ENCODE data around the gene SMURF2.
"Not testable (repeated sequence)": the region's sequence is repeated elsewhere in the genome, so short reads cannot be mapped to it uniquely, and the experiment has no call there.

Gene SMURF2

DNA sequence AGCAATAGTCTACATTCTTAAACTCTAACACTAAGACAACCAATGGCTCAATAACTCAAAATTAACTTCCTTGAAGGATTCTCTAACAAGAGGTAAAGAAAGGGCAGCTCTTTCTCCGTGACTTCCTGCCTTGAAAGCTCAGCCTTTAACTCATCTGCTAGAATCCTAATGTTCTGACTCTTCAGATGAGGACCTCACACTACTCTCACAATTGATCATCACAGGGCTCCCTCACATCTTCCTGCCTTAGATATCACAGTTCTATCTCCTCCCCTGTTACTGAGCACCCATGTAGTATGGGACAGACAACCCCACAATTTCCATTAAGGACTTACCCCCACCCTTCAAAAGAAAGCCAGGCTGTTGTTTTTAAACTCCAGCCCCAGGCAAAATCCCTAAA, 33.5 kb downstream of the SMURF2 start:
- Mint-ChIP-seq H3K4me3 (no peak overlapping the region), H3K27me3 (ENCODE audit: low read depth) (no peaks in the 10 kb centered on the region), H3K4me1 (ENCODE audit: low read depth) (peaks cover 29% of the 10 kb centered on the region)

DNA sequence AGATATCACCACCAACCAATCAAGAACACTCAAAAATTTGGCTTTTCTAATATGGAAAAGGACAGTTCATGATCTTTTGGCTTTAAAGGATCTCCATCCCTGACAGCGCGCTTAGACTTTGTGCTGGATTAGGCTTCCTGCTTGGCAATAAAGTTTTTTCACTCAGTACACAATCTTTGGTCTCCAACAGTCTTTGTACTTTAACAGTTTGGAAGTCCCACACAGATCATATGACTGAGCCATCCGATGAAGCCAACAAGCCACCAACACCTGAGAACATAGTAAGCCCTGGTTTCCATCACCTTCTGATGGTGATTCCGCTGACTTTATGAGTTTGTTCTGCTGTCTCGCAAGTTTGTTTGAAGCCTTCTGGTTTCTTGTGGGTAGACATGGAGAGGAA, 34.3 kb downstream of the SMURF2 start:
- no peak overlapping the region for H3K4me3 Mint-ChIP-seq

More for the DNA sequence above, 33.5 kb downstream of the SMURF2 start:
- Mint-ChIP-seq H3K9me3 (no peaks in the 10 kb centered on the region), H3K36me3 (ENCODE audit: low read depth) (peaks cover 2% of the 10 kb centered on the region), H3K27ac (peak overlapping the region; percentile 8)

DNA sequence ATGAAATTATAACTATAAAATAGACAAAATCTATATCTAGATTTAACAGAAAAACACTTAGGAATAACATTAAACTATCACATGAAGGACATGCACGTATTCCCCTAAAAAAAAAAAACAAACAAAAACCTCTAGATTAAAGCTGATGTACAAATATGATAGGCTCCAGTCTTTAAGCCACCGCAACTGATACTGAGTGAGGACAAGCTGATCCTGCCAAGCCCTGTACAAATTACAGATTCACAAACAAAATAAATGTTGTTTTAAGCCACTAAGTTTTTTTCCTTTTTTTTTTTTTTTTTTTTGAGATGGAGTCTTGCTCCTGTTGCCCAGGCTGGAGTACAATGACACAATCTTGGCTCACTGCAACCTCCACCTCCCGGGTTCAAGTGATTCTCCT, 35.3 kb downstream of the SMURF2 start:
- no peak overlapping the region for H3K27ac Mint-ChIP-seq
- no peaks in the 10 kb centered on the region for H3K27me3 Mint-ChIP-seq (ENCODE audit: low read depth)
- peaks cover 28% of the 10 kb centered on the region for H3K4me1 Mint-ChIP-seq (ENCODE audit: low read depth)
- no peaks in the 10 kb centered on the region for H3K9me3 Mint-ChIP-seq
- H3K36me3 Mint-ChIP-seq (ENCODE audit: low read depth), result peaks cover 2% of the 10 kb centered on the region
- H3K4me3 Mint-ChIP-seq, result no peak overlapping the region

More for the DNA sequence above, 34.3 kb downstream of the SMURF2 start:
- Mint-ChIP-seq H3K4me1 (ENCODE audit: low read depth) (peaks cover 28% of the 10 kb centered on the region), H3K9me3 (no peaks in the 10 kb centered on the region), H3K27ac (peak overlapping the region; percentile 28), H3K27me3 (ENCODE audit: low read depth) (no peaks in the 10 kb centered on the region), H3K36me3 (ENCODE audit: low read depth) (peaks cover 2% of the 10 kb centered on the region)

DNA sequence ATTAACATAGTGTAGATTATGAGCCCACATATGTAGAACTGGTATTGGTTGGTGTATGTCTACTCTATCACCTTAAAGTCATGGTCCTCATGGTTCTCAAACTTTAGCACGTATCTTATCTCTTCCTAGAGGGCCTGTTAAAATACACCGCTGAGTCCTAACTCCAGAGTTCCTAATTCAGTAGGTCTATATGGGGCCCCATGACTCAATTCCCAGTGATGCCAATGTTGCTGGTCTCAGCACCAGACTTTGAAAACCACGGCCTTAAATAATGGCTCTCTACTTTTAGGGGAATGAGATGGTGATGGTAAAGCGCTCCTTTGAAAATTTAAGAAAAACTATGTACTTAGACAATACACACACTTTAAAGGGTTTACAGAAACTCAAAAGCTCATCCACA, 36.6 kb downstream of the SMURF2 start:
- no peaks in the 10 kb centered on the region for H3K9me3 Mint-ChIP-seq
- H3K4me3 Mint-ChIP-seq, result no peak overlapping the region
- peaks cover 21% of the 10 kb centered on the region for H3K4me1 Mint-ChIP-seq (ENCODE audit: low read depth)
- H3K36me3 Mint-ChIP-seq (ENCODE audit: low read depth), result peaks cover 2% of the 10 kb centered on the region
- no peaks in the 10 kb centered on the region for H3K27me3 Mint-ChIP-seq (ENCODE audit: low read depth)
- no peak overlapping the region for H3K27ac Mint-ChIP-seq

DNA sequence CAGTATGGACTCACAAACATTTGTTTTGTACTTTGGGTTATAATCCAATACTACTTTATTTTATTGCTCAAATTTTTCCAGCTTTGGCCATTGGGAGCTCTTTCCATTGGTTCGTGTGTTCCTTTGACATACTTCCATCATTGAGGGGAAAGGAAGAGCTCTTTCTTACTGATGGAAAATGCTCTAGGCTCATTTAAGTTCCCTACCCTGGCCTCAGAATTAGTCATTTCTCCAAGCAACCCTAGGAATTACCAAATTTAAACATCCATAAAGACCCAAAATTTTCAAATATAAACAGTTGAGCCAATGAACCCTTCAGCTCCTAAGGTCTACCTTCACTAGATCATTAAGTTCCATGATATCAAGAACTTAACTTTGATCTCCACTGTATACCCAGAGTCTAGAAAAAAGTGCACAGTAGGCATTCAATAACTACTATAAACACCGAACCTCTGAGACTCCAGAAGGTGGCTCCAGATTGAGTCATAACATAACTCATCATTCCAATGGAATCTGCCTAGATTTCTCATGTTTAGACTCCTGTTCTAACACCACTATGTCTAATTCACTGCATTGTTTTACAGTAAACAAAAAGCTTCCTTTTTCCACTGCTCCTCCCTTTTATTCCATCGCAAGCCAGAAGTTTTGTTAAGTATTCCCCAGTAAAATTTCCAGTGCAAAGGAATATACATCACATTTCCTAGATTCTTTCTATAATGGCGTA, 39.0 kb downstream of the SMURF2 start:
- H3K27ac Mint-ChIP-seq, result no peak overlapping the region
- H3K4me1 Mint-ChIP-seq (ENCODE audit: low read depth), result peaks cover 6% of the 10 kb centered on the region
- H3K4me3 Mint-ChIP-seq, result no peak overlapping the region
- H3K27me3 Mint-ChIP-seq (ENCODE audit: low read depth), result no peaks in the 10 kb centered on the region
- H3K9me3 Mint-ChIP-seq, result no peaks in the 10 kb centered on the region
- H3K36me3 Mint-ChIP-seq (ENCODE audit: low read depth), result peaks cover 2% of the 10 kb centered on the region

DNA sequence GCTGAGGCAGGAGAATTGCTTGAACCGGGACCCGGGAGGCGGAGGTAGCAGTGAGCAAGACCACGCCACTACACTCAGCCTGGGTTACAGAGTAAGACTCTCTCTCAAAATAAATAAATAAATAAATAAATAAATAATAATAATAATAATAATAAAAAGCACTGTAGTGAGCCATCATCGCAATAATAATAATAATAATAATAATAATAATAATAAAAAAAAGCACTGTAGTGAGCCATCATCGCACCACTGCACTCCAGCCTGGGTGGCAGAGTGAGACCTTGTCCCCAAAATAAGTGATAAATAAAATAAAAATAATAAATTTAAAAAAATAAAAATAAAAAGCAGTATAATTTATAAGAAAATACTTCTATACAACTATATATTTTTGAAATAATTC, 40.3 kb downstream of the SMURF2 start:
- Mint-ChIP-seq H3K36me3 (ENCODE audit: low read depth) (no peaks in the 10 kb centered on the region), H3K9me3 (no peaks in the 10 kb centered on the region), H3K4me3 (no peak overlapping the region), H3K27me3 (ENCODE audit: low read depth) (no peaks in the 10 kb centered on the region), H3K4me1 (ENCODE audit: low read depth) (no peaks in the 10 kb centered on the region), H3K27ac (no peak overlapping the region)

DNA sequence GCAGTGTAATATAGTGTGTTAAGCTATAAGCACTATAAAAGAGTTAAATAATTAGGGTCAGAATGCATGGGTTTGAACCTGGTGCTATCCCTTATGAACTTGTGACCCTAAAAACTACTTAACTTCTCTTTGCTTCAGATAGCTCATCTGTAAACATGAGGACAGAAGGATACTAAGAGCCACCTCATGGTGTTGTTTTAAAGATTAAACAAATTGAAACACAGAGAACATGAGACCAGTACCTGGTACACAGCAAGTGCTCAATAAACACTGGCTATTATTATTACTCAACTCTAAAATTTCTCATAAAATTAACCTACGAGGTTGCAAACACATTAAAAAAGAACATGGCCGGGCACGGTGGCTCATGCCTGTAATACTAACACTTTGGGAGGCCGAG, 43.3 kb downstream of the SMURF2 start:
- Mint-ChIP-seq H3K27ac (no peak overlapping the region), H3K4me3 (no peak overlapping the region), H3K36me3 (ENCODE audit: low read depth) (no peaks in the 10 kb centered on the region), H3K9me3 (no peaks in the 10 kb centered on the region), H3K27me3 (ENCODE audit: low read depth) (no peaks in the 10 kb centered on the region), H3K4me1 (ENCODE audit: low read depth) (no peaks in the 10 kb centered on the region)

DNA sequence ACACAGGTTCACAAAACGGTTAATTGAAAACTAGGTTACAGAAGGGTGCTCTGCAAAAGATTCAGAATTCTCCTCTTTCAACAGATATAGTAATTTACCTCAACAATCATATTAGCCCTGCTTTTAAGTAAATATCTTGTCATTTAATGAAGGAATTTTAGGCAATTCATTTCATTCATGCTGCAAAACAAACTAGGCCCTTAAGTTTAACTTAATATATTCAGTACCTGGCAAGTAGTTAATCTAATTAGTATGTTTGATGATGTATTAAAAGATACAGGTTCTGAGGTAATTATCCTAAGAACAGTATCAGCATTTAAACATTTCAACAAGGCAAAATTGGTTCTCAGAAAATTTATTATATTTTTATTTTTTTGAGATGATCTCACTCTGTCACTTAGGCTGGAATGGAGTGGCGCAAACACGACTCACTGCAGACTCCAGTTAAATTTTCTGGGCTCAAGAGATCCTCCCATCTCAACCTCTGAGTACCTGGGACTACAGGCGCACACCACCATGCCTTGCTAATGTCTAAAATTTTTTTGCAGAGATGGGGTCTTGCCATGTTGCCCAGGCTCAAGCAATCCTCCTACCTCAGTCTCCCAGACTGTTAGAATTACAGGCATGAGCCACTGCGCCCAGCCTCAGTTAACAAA, 44.9 kb downstream of the SMURF2 start:
- H3K9me3 Mint-ChIP-seq, result no peaks in the 10 kb centered on the region
- H3K27me3 Mint-ChIP-seq (ENCODE audit: low read depth), result no peaks in the 10 kb centered on the region
- H3K36me3 Mint-ChIP-seq (ENCODE audit: low read depth), result no peaks in the 10 kb centered on the region
- H3K27ac Mint-ChIP-seq, result no peak overlapping the region
- peaks cover 3% of the 10 kb centered on the region for H3K4me1 Mint-ChIP-seq (ENCODE audit: low read depth)
- no peak overlapping the region for H3K4me3 Mint-ChIP-seq

DNA sequence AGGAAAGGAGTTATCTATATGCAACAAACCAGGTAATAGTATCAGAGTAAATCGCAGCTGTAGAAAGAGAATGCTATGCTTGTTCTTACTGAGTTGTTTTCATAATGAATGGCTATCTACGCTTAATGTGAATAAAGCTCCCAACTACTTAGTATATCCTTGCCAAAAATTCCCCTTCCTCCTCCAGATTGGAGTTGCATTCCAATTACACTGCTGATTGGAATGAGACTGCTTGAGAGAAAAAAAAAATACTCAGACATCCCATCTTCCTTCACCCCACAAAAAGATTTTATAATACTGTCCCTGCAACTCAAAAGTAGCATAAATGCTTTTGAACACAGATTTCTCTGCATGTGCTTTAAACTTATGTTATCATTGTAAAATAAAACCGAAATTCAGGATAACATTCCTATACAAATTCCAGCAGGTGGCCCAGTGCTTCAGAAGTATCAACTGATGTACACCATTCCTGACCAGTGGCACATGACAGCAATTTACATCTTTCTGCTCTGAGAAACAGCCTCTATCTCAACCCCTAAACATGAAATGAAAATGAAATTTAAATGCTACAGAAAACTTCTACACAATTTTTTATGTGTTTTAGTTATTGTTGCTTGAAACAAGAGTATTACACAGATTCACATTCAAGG, 47.0 kb downstream of the SMURF2 start:
- Mint-ChIP-seq H3K9me3 (no peaks in the 10 kb centered on the region), H3K4me3 (no peak overlapping the region), H3K4me1 (ENCODE audit: low read depth) (peaks cover 3% of the 10 kb centered on the region), H3K36me3 (ENCODE audit: low read depth) (no peaks in the 10 kb centered on the region), H3K27me3 (ENCODE audit: low read depth) (no peaks in the 10 kb centered on the region), H3K27ac (no peak overlapping the region)

DNA sequence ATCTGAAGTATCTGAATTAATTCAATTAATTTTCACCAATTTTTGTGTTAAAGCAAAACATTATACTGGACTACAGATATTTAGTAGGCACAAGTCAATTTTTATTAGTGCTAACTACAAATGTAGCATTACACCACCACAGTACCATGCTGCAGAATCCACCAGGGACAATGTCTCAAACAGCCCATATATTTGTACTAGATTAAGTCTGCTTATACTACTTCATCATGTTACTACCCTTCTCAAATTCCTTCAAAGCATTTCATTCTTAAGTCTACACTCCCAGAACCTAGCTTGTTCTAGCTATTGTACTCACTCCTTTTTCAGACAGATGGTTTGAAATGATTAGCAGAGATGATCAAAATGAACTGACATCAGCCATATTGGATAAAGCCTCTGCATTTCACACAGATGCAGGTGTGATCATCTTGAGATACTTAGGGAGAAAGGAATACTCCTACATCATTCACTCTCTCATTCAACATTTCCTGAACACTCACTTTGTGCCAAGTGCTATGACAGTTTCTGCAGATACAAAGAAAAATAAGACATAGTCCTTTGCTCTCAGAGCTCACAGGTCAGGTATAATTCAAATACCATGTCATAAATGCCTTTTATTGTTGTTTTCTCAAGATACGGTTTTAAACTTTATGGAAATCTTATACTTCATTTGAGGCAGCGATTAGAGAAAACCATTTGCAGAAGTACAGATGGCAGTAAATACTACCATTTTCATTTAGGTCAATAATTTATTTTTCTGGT, 47.7 kb downstream of the SMURF2 start:
- Mint-ChIP-seq H3K27me3 (ENCODE audit: low read depth) (no peaks in the 10 kb centered on the region), H3K36me3 (ENCODE audit: low read depth) (no peaks in the 10 kb centered on the region), H3K9me3 (no peaks in the 10 kb centered on the region), H3K4me3 (no peak overlapping the region), H3K27ac (no peak overlapping the region), H3K4me1 (ENCODE audit: low read depth) (peaks cover 4% of the 10 kb centered on the region)

DNA sequence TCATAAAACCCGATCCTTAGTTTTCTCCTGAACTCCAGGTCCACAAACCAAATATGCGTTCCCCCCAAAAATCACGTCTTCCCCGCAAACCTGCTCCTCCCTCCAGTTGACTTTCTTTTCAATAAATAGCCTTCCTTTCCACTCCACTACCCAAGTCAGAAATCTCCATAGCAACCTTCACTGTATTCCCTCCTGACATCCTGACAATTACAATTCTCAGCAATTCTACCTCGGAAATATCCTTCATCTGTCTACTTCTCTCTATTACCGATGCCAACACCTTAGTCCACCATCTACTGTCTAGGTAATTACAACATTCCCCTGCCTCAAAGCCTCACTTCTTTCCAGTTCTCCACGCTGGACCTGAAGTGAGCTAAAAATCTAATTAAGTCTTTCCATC, 50.7 kb downstream of the SMURF2 start:
- Mint-ChIP-seq H3K27ac (no peak overlapping the region), H3K4me1 (ENCODE audit: low read depth) (peaks cover 11% of the 10 kb centered on the region)

DNA sequence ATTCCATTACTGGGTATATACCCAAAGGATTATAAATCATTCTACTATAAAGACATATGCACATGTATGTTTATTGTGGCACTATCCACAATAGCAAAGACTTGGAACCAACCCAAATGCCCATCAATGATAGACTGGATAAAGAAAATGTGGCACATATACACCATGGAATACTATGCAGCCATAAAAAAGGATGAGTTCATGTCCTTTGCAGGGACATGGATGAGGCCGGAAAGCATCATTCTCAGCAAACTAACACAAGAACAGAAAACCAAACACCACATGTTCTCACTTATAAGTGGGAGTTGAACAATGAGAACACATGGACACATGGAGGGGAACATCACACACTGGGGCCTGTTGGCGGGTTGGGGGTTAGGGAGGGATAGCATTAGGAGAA, 51.9 kb downstream of the SMURF2 start:
- H3K4me3 Mint-ChIP-seq; H3K9me3 Mint-ChIP-seq; H3K36me3 Mint-ChIP-seq (ENCODE audit: low read depth); H3K27me3 Mint-ChIP-seq (ENCODE audit: low read depth); H3K27ac Mint-ChIP-seq: not testable (repeated sequence)
- H3K4me1 Mint-ChIP-seq (ENCODE audit: low read depth), result peaks cover 11% of the 10 kb centered on the region

More for the DNA sequence above, 50.7 kb downstream of the SMURF2 start:
- Mint-ChIP-seq H3K36me3 (ENCODE audit: low read depth) (no peaks in the 10 kb centered on the region), H3K4me3 (no peak overlapping the region), H3K9me3 (no peaks in the 10 kb centered on the region), H3K27me3 (ENCODE audit: low read depth) (no peaks in the 10 kb centered on the region)

DNA sequence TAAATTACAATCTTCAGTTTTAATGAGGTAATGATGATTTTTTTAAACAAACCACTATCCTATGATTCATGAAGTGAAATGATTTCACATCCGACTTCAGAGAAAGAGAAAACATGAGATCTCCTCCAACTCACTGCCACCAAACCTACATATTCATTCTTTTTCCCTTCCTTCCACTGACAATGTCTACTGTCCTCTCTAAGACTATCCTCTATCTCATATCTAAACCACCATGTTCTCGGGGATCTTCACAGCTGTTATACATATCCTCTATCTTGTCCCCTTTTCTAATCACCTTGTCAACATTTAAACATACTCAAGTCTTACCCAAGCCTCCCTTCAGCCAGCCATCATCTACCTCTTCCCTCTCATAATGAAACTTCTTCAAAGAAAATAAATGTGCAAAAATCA, 53.5 kb downstream of the SMURF2 start:
- H3K36me3 Mint-ChIP-seq (ENCODE audit: low read depth), result no peaks in the 10 kb centered on the region
- H3K27ac Mint-ChIP-seq, result peak overlapping the region; percentile 5
- H3K27me3 Mint-ChIP-seq (ENCODE audit: low read depth), result no peaks in the 10 kb centered on the region

DNA sequence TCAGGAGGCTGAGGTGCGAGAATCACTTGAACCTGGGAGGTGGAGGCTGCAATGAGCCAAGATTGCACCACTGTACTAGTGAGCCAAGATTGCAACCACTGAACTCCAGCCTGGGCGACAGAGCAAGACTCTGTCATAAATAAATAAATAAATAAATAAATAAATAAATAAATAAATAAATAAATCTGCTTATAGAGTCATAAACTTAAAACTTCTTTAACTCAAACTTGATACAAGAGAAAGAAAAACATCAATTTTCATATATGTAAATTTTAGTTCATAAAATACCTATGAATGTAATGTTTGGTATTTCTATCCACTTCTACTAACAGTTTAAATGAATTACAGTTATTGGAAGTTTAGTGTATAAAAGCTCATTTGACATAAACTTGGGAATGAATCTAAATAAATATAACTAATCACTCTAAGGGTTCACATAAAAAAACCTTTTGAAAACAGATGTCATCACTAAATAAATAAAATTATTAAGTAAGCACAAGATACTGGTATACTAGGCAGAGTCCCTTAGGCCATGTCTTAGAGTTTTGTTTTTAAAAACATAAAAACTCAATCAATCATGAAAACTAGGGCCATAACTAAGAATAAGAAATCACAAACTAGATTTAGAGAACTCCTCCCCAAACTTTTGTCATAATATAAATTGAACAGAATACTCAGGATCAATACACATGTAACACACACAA, 54.1 kb downstream of the SMURF2 start:
- Mint-ChIP-seq H3K27me3 (ENCODE audit: low read depth) (no peaks in the 10 kb centered on the region), H3K9me3 (no peaks in the 10 kb centered on the region), H3K4me3 (no peak overlapping the region), H3K4me1 (ENCODE audit: low read depth) (peaks cover 8% of the 10 kb centered on the region), H3K27ac (no peak overlapping the region), H3K36me3 (ENCODE audit: low read depth) (no peaks in the 10 kb centered on the region)

More for the DNA sequence above, 53.5 kb downstream of the SMURF2 start:
- H3K9me3 Mint-ChIP-seq, result no peaks in the 10 kb centered on the region
- no peak overlapping the region for H3K4me3 Mint-ChIP-seq
- peaks cover 11% of the 10 kb centered on the region for H3K4me1 Mint-ChIP-seq (ENCODE audit: low read depth)

All from T-helper 1 cell treated with Interleukin-12 subunit alpha and Interleukin-12 subunit beta and Interleukin-4 antibody, amounts not matched to agents 30 μg/mL and 1 μg/mL, for 36 hours (primary cell).